ENCODE results near the gene USP22. TPM values are rescaled to one million over a fixed set of nuclear protein-coding genes. Genes with fewer than 3 reads are reported as not detected.

USP22 gene
- total RNA-seq, 1 donor from 2014 or later, result 181 TPM

- DNase-seq (ENCODE audit: low read depth in 2 of 2), result no peak
Observed at GRCh38 chr17:21049457-21049856, 6.6 kb upstream of the USP22 start.

- DNase-seq (ENCODE audit: low read depth in 2 of 2), result no peak
Observed at GRCh38 chr17:21046216-21046615, 3.4 kb upstream of the USP22 start.

DNA sequence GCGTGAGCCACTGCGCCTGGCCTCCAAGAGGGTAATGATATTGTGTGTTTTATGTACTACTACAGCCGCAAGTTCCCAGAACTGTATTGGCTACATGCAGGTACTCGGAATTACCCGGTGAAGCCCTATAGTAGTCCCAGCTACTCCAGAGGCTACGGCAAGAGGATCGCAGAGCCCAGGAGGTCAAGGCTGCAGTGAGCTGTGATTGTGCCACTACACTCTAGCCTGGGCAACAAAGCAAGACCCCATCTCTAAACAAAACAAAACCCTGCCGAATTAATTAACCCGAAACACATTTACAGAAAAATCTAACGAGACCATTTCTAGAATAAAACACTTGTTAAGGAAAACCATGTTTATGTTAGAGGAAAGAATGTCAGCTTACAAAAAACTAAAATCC is 2.2 kb upstream of the USP22 start:
- DNase-seq (ENCODE audit: low read depth in 2 of 2), result no peak

DNA sequence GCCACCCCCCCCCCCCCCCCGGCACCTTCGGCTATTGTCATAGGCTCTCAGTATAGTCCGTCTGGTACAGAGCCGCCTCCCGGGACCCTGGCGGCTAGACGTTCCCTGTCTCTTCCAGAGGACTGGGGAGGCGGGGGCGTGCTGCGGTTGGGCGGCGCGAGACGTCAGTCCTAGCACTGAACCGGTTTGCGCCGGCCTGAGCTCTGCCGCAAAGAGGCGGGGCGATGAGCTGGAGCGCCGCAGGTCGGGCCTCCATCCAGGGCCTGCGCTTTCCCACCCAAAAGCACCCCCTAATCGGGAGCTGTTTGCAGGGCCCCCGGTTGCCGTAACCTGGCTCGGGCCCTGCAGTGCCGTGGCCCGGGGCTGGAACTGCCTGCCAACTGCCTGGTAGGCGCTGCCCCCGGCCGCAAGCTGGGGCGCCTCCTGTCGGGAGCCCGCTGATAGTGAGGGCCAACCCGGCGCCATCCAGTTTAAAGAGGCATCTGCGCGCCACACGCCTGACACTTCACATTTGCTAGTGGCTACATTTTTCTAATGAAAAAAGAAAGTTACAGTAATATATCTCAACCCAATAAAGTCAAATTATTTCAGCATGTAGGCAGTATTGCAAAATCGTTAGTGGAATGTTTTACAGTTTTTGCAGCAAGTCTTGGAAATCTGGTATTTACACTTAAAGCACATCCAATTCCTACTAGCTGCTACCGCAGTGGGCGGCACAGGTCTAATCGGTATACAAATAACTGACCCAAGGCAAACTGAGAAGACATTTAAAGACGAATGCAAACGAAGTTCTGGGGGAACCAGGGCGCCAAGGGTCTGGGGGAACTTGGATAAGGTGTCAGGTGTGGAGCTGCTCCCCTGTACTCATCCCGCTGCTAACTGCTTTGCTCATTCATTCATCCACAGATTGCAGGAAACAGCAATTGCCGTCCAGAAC is 753 bp upstream of the USP22 start:
- peak in 1 of 2 donors; percentile 93 for DNase-seq (ENCODE audit: low read depth in 2 of 2)

DNA sequence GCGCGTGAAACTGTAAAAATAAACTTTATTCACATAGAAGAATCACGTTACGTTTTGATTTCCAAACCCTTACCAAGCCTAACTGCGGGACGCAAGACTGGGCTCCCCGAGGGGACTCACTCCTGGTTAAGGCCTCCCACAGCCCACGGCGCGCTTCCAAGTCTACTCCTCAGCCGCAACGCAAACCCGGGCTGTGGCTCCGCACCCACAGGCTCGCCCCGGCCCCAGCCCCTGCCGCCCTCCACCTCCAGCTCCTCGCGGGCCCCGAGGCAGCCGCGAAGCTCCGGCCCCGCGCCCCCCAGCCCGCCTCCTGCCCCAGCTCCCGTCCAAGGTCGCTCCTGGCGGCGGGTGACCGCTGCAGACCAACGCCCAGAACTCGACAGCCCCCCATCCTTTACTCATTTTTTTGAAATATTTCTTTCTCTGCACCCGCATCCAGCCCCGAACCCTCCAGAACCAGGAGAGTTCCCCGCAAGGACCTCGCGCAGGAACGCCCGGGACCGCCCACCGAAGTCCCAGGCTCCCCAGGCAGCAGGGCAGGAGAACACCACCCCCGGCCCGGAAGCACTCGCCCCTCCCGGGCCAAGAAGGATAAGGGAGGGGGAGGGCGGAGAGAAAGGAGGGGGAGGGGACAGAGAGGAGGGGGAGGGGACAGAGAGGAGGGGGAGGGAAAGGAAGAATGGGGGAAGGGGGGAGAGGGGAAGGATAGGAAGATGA is 912 bp downstream of the USP22 start:
- DNase-seq (ENCODE audit: low read depth in 2 of 2), result peak in 1 of 2 donors; percentile 82

GRCh38 chr17:21039839-21040575 is 2.8 kb downstream of the USP22 start:
- DNase-seq (ENCODE audit: low read depth in 2 of 2), result peak; percentile 34 to 60

DNA sequence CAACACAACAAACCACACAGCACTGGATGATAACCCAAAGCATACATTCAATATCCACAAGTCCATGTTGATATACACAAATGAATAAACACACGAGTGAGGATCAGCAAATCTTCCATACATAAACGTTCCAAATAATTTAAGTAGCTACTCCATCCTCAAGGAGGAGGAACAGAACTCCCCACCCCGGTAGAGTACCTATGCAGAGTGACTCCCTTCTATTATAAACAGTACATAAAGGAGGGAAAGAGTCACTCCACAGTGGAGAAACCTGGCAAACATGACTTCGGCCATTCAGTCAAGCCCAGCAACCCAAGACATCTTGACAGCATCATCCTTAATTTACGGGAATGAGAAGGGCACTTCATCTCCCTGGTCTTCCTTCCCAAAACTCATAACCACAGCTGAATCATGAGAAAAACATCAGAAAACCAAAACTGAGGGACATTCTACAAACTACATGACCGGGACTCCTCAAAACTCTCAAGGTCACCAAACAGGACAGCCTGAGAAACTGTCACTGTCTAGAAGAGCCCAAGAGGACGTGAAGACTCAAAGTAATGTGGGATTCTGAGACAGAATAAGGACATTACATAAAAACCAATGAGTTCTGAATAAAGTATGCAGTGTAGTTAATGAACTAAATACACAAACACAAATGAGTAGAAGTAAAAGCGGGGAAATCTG is 5.6 kb downstream of the USP22 start:
- DNase-seq (ENCODE audit: low read depth in 2 of 2), result no peak

DNA sequence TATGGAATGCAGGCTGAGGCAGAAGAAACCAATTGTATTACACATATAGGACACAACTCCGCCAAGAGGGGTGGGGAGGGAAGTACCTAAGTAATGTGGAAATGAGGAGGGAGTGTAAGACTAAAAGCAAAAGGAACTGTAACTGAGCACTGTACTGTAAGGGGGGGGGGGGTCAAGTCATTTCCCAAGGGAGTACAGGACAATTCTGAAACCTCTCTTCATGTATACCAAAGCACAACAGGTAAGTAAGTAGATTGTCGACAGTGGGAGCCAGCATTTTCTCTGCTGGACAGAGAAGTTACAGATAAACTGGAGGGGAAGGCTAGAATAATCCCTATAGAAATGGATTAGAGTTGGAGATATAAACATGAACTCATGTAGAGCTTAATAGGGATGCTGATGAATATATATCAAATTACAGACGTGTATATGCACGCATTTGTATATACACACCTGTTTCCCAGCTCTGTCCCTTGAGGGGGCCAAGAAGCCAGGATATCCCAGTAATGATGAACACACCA is 6.4 kb downstream of the USP22 start:
- DNase-seq (ENCODE audit: low read depth in 2 of 2), result no peak

GRCh38 chr17:21035406-21035805 is 7.4 kb downstream of the USP22 start:
- no peak for DNase-seq (ENCODE audit: low read depth in 2 of 2)

DNA sequence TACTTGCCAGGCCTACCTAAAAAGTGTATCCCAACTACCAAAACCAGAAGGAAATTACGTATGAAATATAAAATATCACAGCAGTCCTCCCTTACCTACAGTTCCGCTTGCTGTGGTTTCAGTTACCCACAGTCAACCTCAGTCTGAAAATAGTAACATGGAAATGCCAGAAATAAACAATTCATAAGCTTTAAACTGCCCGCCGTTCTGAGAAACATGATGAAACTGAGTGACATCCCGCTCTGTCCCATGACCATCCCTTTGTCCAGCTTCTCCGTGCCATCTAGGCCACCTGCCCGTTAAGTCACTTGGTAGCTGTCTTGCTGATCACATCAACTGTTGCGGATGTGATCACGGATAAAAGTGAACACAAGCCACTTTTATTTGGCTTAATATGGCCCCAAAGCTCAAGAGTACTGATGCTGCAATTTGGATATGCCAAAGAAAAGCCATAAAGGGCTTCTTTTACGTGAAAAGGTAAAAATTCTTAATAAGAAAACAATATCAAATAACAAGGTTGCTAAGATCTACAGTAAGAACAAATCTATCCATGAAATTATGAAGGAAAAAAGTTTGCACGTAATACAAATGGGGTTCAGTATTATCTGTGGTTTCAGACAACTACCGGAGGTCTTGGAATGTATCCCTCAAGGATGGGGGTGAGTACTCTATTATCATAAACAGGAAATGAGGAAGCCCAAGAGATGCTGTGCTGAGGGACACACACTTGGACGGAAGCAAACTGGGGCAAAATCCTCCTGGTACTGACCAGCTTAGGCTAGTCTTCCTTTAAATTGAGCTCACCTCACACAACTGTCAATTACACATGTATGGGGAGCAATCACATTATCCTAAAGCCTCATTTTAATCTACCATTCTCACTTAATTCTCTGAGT is 8.2 kb downstream of the USP22 start:
- DNase-seq (ENCODE audit: low read depth in 2 of 2), result no peak

GRCh38 chr17:21033350-21033749 is 9.5 kb downstream of the USP22 start:
- no peak for DNase-seq (ENCODE audit: low read depth in 2 of 2)

GRCh38 chr17:21031756-21032396 is 10.9 kb downstream of the USP22 start:
- DNase-seq (ENCODE audit: low read depth in 2 of 2), result no peak

DNA sequence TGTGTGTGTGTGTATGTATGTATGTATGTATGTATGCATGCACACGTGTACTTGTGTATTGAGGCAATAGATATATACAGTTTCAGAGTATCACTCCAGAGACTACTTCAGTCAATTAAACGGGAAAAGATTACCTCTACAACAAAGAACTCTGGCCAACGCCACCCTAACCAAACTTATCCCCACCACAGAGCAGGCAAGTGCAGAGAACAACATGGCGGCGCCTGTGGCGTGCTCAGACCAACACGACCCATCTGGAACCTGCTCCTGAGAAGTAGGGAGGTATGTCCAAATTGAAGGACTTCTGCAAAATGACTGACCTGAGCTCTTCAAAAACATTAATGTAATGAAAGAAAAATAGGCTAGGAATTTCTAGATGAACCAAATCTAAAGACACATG is 12.4 kb downstream of the USP22 start:
- no peak for DNase-seq (ENCODE audit: low read depth in 2 of 2)

- DNase-seq (ENCODE audit: low read depth in 2 of 2), result no peak
Observed at GRCh38 chr17:21029515-21029914, 13.3 kb downstream of the USP22 start.

- DNase-seq (ENCODE audit: low read depth in 2 of 2), result peak in 1 of 2 donors; percentile 54
Observed at GRCh38 chr17:21029036-21029435, 13.8 kb downstream of the USP22 start.

- DNase-seq (ENCODE audit: low read depth in 2 of 2), result no peak
Observed at GRCh38 chr17:21028192-21028591, 14.6 kb downstream of the USP22 start.

DNA sequence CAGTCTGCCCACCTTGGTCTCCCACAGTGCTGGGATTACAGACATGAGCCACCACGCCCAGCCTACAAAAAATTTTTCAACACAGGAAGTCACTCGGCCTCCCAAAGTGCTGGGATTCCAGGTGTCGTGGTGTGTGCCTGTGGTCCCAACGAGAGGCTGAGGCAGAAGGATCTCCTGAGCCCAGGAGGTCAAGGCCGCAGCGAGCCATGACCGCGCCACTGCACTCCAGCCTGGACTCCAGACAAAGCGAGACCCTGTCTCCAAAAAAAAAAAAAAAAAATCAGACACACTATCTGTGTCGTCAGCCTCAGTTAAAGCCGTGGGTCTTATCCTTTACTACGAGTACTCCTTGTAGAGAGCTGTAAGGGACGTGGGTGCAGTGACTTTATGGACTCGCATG is 15.8 kb downstream of the USP22 start:
- no peak for DNase-seq (ENCODE audit: low read depth in 2 of 2)

DNA sequence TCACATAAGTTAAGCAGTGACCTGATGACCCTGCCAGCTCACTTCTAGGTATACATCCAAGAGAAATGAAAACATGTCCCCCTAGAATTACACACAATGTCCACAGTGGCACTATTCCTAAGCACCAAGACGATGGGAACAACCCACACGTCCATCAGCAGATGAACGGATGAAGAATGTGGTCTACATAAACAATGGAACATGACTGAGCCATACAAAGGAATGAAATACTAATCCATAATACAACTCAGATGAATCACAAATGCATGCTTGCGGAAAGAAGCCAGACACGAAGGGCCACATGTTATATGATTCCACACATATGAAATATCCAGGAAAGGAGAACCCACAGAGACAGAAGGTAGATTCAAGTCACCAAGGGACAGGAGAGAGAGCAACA is 17.4 kb downstream of the USP22 start:
- DNase-seq (ENCODE audit: low read depth in 2 of 2), result no peak

GRCh38 chr17:21024024-21024423 is 18.8 kb downstream of the USP22 start:
- no peak for DNase-seq (ENCODE audit: low read depth in 2 of 2)
